ENCODE measurements around the gene NUDT5.
A peak's percentile ranks its signal among the peaks of the same experiment; 100 is the strongest.

The NUDT5 gene

DNA sequence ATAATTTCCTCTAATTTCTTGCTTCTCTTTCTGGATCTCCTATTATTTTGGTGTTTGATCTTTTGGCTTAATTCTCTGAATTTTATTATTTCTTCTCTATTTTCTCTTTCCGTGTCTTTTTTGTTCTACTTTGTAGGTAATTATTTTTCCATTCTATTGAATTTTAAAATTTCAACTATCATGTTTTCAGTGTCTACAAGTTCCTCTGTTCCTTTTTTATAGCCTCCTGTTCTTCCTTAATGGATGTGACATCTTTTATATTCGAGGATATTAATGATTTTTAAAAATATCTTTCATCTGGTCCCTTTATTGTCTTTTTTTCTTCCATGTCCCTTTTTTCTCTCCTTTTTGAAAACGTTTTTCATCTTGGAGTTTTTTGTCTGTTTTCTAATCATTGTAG is 11.4 kb upstream of the NUDT5 start:
- H3K4me1 ChIP-seq (ENCODE audit: control insufficient read depth in 5 of 5, insufficient read depth in 5 of 5, low read length in 5 of 5): no peaks in the 10 kb centered on the region
- no peaks in the 10 kb centered on the region for H3K9me3 ChIP-seq (ENCODE audit: control insufficient read depth in 5 of 5, low read length in 5 of 5)
- peaks cover 11 to 77% (median 43%) of the 10 kb centered on the region in 5 donors for H3K36me3 ChIP-seq (ENCODE audit: control insufficient read depth in 5 of 5, insufficient read depth in 5 of 5, low read length in 5 of 5)
- no peak overlapping the region for H3K9ac ChIP-seq (ENCODE audit: low read length in 5 of 5)
- H3K4me3 ChIP-seq (ENCODE audit: low read depth in 1 of 5, low read length in 5 of 5): no peak overlapping the region
- no peak overlapping the region for H3K27ac ChIP-seq (ENCODE audit: low read depth, low read length)
- no peaks in the 10 kb centered on the region for H3K27me3 ChIP-seq (ENCODE audit: control insufficient read depth in 5 of 5, insufficient read depth in 4 of 5, low read length in 5 of 5)

DNA sequence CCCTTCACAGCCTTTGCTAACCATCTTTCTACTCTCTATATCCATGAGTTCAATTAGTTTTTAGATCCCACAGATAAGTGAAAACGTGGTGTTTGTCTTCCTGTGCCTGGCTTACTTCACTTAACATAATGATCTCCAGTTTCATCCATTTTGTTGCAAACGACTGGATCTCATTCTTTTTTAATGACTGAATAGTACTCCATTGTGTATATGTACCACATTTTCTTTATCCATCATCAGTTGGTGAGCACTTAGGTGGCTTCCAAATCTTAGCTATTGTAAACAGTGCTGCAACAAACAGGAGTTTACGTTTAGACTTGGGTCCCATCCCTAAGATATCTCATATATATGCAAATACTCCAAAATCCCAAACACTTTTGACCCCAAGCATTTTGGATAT is 9.4 kb upstream of the NUDT5 start:
- H3K4me1 ChIP-seq (ENCODE audit: control insufficient read depth in 5 of 5, insufficient read depth in 5 of 5, low read length in 5 of 5): no peaks in the 10 kb centered on the region
- H3K4me3 ChIP-seq (ENCODE audit: low read depth in 1 of 5, low read length in 5 of 5): no peak overlapping the region
- H3K27me3 ChIP-seq (ENCODE audit: control insufficient read depth in 5 of 5, insufficient read depth in 4 of 5, low read length in 5 of 5): no peaks in the 10 kb centered on the region
- no peak overlapping the region for H3K27ac ChIP-seq (ENCODE audit: low read depth, low read length)
- H3K36me3 ChIP-seq (ENCODE audit: control insufficient read depth in 5 of 5, insufficient read depth in 5 of 5, low read length in 5 of 5): peaks cover 12 to 73% (median 31%) of the 10 kb centered on the region in 5 donors
- no peak overlapping the region for H3K9ac ChIP-seq (ENCODE audit: low read length in 5 of 5)
- H3K9me3 ChIP-seq (ENCODE audit: control insufficient read depth in 5 of 5, low read length in 5 of 5): no peaks in the 10 kb centered on the region

DNA sequence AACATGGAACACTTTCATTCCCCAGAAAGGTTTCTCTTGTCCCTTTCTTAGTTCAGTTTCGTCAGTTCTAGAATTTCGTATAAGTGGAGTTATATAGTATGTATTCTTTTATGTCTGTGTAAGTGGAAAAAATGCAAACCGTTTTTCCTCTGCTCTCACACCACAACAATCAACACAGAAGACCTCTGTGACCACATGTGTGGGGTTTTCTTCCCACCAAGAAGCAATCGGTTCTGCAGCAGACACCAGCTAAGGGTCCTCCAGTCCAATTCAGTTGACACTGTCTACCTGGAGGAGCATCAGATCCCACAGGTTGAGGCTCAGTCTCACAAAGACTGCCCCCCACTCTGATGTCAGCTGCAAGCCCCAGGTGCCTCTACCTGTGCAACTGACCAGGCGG is 6.5 kb upstream of the NUDT5 start:
- H3K9ac ChIP-seq (ENCODE audit: low read length in 5 of 5): no peak overlapping the region
- H3K4me3 ChIP-seq (ENCODE audit: low read depth in 1 of 5, low read length in 5 of 5): no peak overlapping the region
- H3K4me1 ChIP-seq (ENCODE audit: control insufficient read depth in 5 of 5, insufficient read depth in 5 of 5, low read length in 5 of 5): peaks cover 0 to 5% (median 2%) of the 10 kb centered on the region in 5 donors
- no peak overlapping the region for H3K27ac ChIP-seq (ENCODE audit: low read depth, low read length)
- H3K27me3 ChIP-seq (ENCODE audit: control insufficient read depth in 5 of 5, insufficient read depth in 4 of 5, low read length in 5 of 5): no peaks in the 10 kb centered on the region
- no peaks in the 10 kb centered on the region for H3K9me3 ChIP-seq (ENCODE audit: control insufficient read depth in 5 of 5, low read length in 5 of 5)
- peaks cover 8 to 55% (median 17%) of the 10 kb centered on the region in 5 donors for H3K36me3 ChIP-seq (ENCODE audit: control insufficient read depth in 5 of 5, insufficient read depth in 5 of 5, low read length in 5 of 5)

DNA sequence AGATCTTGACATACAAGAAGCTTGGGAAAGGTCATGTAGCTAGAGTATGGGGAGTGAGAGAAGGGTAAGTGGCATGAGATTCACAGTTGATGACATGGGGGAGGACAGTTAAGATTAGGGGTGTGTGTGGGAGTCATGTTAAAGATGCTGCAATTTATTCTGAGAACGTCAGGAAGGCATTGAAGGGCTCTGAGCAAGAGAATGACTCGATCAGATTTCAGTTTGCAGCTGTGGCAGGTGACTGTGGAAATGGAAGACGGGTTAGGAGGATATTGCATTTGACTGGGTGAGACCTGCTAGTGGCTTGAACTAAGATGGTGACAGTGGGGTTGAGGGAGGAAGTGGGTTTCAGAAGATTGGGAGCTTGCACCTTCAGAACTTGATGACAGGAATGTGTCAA is 5.9 kb upstream of the NUDT5 start:
- no peaks in the 10 kb centered on the region for H3K27me3 ChIP-seq (ENCODE audit: control insufficient read depth in 5 of 5, insufficient read depth in 4 of 5, low read length in 5 of 5)
- peaks cover 8 to 55% (median 17%) of the 10 kb centered on the region in 5 donors for H3K36me3 ChIP-seq (ENCODE audit: control insufficient read depth in 5 of 5, insufficient read depth in 5 of 5, low read length in 5 of 5)
- peaks cover 2 to 12% (median 7%) of the 10 kb centered on the region in 5 donors for H3K4me1 ChIP-seq (ENCODE audit: control insufficient read depth in 5 of 5, insufficient read depth in 5 of 5, low read length in 5 of 5)
- no peaks in the 10 kb centered on the region for H3K9me3 ChIP-seq (ENCODE audit: control insufficient read depth in 5 of 5, low read length in 5 of 5)
- no peak overlapping the region for H3K9ac ChIP-seq (ENCODE audit: low read length in 5 of 5)
- no peak overlapping the region for H3K4me3 ChIP-seq (ENCODE audit: low read depth in 1 of 5, low read length in 5 of 5)
- no peak overlapping the region for H3K27ac ChIP-seq (ENCODE audit: low read depth, low read length)

DNA sequence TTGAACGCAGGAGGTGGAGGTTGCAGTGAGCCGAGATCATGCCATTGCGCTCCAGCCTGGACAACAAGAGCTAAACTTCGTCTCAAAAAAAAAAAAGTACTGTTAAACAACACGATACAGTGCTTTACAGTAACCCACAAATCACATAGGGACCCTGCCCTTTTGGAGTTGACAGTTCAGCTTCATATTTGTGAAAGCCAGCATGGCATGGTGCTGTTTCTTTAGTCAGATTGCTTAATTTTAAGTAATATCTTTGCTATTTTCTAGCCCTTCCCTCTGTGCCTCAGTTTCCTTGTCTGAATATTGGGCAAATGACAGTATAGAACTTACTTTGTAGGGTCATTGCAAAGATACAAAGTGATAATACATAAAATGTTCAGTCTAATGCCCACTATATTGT is 5.2 kb upstream of the NUDT5 start:
- Histone ChIP-seq H3K9me3 (ENCODE audit: control insufficient read depth in 5 of 5, low read length in 5 of 5) (no peaks in the 10 kb centered on the region), H3K9ac (ENCODE audit: low read length in 5 of 5) (no peak overlapping the region), H3K4me3 (ENCODE audit: low read depth in 1 of 5, low read length in 5 of 5) (no peak overlapping the region), H3K4me1 (ENCODE audit: control insufficient read depth in 5 of 5, insufficient read depth in 5 of 5, low read length in 5 of 5) (peaks cover 2 to 15% (median 12%) of the 10 kb centered on the region in 5 donors), H3K27ac (ENCODE audit: low read depth, low read length) (no peak overlapping the region), H3K27me3 (ENCODE audit: control insufficient read depth in 5 of 5, insufficient read depth in 4 of 5, low read length in 5 of 5) (no peaks in the 10 kb centered on the region), H3K36me3 (ENCODE audit: control insufficient read depth in 5 of 5, insufficient read depth in 5 of 5, low read length in 5 of 5) (peaks cover 8 to 52% (median 17%) of the 10 kb centered on the region in 5 donors)

DNA sequence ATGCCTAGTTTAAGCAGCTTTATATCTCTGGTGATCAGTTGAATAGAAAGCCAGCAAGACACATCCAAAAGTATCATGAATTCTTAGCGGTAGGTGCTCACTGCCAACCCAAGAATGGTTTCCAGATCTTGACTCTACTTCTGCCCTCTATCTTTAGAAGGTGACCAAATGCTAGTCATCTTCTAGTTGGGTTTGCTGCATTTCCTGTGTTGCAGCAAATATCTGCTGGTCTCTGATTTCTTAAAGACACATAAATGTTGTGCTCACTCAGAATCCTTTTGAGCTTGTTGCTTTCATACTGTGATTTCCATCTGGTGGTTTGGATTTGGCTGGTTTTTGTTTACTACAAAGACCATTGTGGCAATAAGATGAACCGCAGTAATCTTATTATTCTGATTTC is 2.5 kb upstream of the NUDT5 start:
- no peak overlapping the region for H3K27ac ChIP-seq (ENCODE audit: low read depth, low read length)
- peak overlapping the region in 1 of 5 donors; percentile 11 for H3K9ac ChIP-seq (ENCODE audit: low read length in 5 of 5)
- no peaks in the 10 kb centered on the region for H3K9me3 ChIP-seq (ENCODE audit: control insufficient read depth in 5 of 5, low read length in 5 of 5)
- peaks cover 2 to 36% (median 33%) of the 10 kb centered on the region in 5 donors for H3K4me1 ChIP-seq (ENCODE audit: control insufficient read depth in 5 of 5, insufficient read depth in 5 of 5, low read length in 5 of 5)
- H3K27me3 ChIP-seq (ENCODE audit: control insufficient read depth in 5 of 5, insufficient read depth in 4 of 5, low read length in 5 of 5): no peaks in the 10 kb centered on the region
- H3K4me3 ChIP-seq (ENCODE audit: low read depth in 1 of 5, low read length in 5 of 5): no peak overlapping the region
- peaks cover 3 to 32% (median 15%) of the 10 kb centered on the region in 5 donors for H3K36me3 ChIP-seq (ENCODE audit: control insufficient read depth in 5 of 5, insufficient read depth in 5 of 5, low read length in 5 of 5)

DNA sequence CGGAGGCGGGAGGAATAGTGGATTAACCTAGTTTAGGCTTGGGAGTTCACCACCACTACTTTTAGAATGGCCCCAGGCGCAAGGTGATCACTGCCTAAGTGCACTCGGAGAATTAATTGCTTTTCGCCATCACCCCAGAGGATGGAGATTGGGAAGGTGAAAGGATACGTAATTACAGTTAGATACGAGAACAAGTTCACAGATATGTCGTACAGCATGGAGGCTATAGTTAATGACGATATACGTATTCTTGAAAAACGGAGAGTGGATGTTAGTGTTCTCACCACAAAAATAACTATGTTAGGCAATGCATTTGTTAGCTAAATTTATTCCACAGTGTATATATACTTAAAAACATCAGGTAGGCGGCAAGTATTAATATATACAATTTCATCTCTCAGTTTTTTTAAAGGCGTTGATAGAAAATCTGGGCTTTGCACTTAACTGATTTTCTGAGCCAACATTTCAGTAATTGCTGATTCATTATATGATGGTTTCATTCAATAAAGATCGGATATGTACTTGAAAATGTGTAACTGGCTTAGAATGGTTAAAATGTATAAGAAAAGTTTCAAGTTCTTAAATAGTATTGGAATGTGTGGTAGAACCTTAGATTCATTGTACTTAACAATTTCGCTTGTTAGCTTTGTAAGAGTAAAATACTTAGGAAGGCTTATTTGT is 980 bp upstream of the NUDT5 start:
- Histone ChIP-seq H3K9ac (ENCODE audit: low read length in 5 of 5) (peak overlapping the region; percentile 68 to 96 (median 91)), H3K36me3 (ENCODE audit: control insufficient read depth in 5 of 5, insufficient read depth in 5 of 5, low read length in 5 of 5) (peaks cover 0 to 19% (median 4%) of the 10 kb centered on the region in 5 donors), H3K9me3 (ENCODE audit: control insufficient read depth in 5 of 5, low read length in 5 of 5) (no peaks in the 10 kb centered on the region), H3K27ac (ENCODE audit: low read depth, low read length) (peak overlapping the region; percentile 81), H3K4me1 (ENCODE audit: control insufficient read depth in 5 of 5, insufficient read depth in 5 of 5, low read length in 5 of 5) (peaks cover 2 to 51% (median 48%) of the 10 kb centered on the region in 5 donors), H3K27me3 (ENCODE audit: control insufficient read depth in 5 of 5, insufficient read depth in 4 of 5, low read length in 5 of 5) (no peaks in the 10 kb centered on the region), H3K4me3 (ENCODE audit: low read depth in 1 of 5, low read length in 5 of 5) (peak overlapping the region; percentile 90 to 100 (median 98))

DNA sequence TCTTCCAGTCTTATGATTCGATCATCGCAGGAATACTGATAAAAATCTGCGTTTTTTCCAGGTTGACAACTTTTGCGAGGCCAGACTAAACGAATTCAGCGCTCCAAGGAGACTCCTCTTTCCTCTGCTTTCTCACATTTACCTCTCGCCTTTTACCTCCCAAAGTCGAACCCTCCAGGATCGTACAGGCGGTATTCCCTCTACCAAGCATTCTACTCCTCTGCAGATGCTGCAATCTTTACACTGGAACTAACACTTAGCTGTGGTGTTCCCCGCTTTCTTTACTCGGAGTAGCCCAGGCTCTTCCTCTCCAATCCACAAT is 449 bp downstream of the NUDT5 start:
- Histone ChIP-seq H3K4me1 (ENCODE audit: control insufficient read depth in 5 of 5, insufficient read depth in 5 of 5, low read length in 5 of 5) (peaks cover 2 to 62% (median 53%) of the 10 kb centered on the region in 5 donors), H3K27me3 (ENCODE audit: control insufficient read depth in 5 of 5, insufficient read depth in 4 of 5, low read length in 5 of 5) (no peaks in the 10 kb centered on the region)

DNA sequence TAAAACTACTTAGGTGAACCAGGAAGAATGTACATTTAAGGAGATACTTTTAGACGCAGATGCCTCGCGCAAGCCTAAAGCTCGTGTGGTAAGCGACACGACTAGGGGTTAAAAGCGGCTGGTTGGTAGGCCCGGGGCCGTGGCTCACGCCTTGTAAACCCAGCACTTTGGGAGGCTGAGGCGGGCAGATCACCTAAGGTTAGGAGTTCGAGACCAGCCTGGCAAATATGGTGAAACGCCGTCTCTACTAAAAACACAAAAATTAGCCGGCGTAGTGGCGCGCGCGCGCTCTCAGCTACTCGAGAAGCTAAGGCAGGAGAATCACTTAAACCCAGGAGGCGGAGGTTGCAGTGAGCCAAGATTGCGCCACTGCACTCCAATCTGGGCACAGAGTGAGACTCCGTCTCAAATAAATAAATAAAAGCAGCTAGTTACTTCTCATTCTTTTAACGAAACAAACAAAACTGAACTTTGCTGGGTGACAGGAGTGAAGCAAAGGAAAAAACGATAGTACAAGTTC is 879 bp downstream of the NUDT5 start:
- H3K9ac ChIP-seq (ENCODE audit: low read length in 5 of 5): peak overlapping the region; percentile 68 to 96 (median 91)
- H3K4me3 ChIP-seq (ENCODE audit: low read depth in 1 of 5, low read length in 5 of 5): peak overlapping the region; percentile 90 to 100 (median 98)
- no peaks in the 10 kb centered on the region for H3K9me3 ChIP-seq (ENCODE audit: control insufficient read depth in 5 of 5, low read length in 5 of 5)
- no peaks in the 10 kb centered on the region for H3K27me3 ChIP-seq (ENCODE audit: control insufficient read depth in 5 of 5, insufficient read depth in 4 of 5, low read length in 5 of 5)
- H3K36me3 ChIP-seq (ENCODE audit: control insufficient read depth in 5 of 5, insufficient read depth in 5 of 5, low read length in 5 of 5): peaks cover 0 to 10% (median 0%) of the 10 kb centered on the region in 5 donors
- peaks cover 2 to 65% (median 53%) of the 10 kb centered on the region in 5 donors for H3K4me1 ChIP-seq (ENCODE audit: control insufficient read depth in 5 of 5, insufficient read depth in 5 of 5, low read length in 5 of 5)
- peak overlapping the region; percentile 81 for H3K27ac ChIP-seq (ENCODE audit: low read depth, low read length)

More for the DNA sequence above, 449 bp downstream of the NUDT5 start:
- peaks cover 0 to 10% (median 0%) of the 10 kb centered on the region in 5 donors for H3K36me3 ChIP-seq (ENCODE audit: control insufficient read depth in 5 of 5, insufficient read depth in 5 of 5, low read length in 5 of 5)
- peak overlapping the region; percentile 81 for H3K27ac ChIP-seq (ENCODE audit: low read depth, low read length)
- peak overlapping the region; percentile 68 to 96 (median 91) for H3K9ac ChIP-seq (ENCODE audit: low read length in 5 of 5)
- H3K4me3 ChIP-seq (ENCODE audit: low read depth in 1 of 5, low read length in 5 of 5): peak overlapping the region; percentile 90 to 100 (median 98)
- no peaks in the 10 kb centered on the region for H3K9me3 ChIP-seq (ENCODE audit: control insufficient read depth in 5 of 5, low read length in 5 of 5)

DNA sequence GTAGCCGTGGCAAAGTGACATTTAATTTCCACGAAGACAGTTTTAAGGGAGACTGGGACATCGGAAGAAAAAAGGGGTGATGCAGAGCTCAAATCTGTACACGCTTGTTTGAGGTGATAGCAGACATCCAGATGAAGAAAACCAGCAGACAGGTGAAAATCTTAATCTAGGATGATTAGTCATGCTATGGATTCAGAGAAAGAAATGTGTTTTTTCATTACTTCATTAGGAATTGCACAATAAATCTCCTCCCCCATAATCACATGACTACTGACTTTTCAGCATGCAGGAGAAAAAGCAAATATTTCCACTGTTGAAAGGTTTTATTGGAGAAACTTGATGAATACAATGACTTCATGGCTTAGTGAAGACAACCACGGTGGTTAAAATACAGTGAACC is 2.5 kb downstream of the NUDT5 start:
- H3K9ac ChIP-seq (ENCODE audit: low read length in 5 of 5): peak overlapping the region in 1 of 5 donors; percentile 42
- no peak overlapping the region for H3K4me3 ChIP-seq (ENCODE audit: low read depth in 1 of 5, low read length in 5 of 5)

More for the DNA sequence above, 2.5 kb downstream of the NUDT5 start:
- H3K27ac ChIP-seq (ENCODE audit: low read depth, low read length): peak overlapping the region; percentile 81
- H3K36me3 ChIP-seq (ENCODE audit: control insufficient read depth in 5 of 5, insufficient read depth in 5 of 5, low read length in 5 of 5): no peaks in the 10 kb centered on the region
- no peaks in the 10 kb centered on the region for H3K27me3 ChIP-seq (ENCODE audit: control insufficient read depth in 5 of 5, insufficient read depth in 4 of 5, low read length in 5 of 5)
- peaks cover 2 to 69% (median 53%) of the 10 kb centered on the region in 5 donors for H3K4me1 ChIP-seq (ENCODE audit: control insufficient read depth in 5 of 5, insufficient read depth in 5 of 5, low read length in 5 of 5)
- no peaks in the 10 kb centered on the region for H3K9me3 ChIP-seq (ENCODE audit: control insufficient read depth in 5 of 5, low read length in 5 of 5)
